Measurements from ENCODE around the gene NOL4L.

Gene NOL4L

GRCh38 chr20:32516583-32517517 is 68.3 kb downstream of the NOL4L start:
- no peak for DNase-seq (ENCODE audit: low read depth in 1 of 2, low spot score in 1 of 2)
- no peaks in the 10 kb centered on the region for H3K27me3 ChIP-seq (ENCODE audit: insufficient read depth, poor library complexity, severe bottlenecking)
- H3K4me3 ChIP-seq (replicated peaks; ENCODE audit: insufficient read depth, low read length), result no peak overlapping the region
- TF ChIP-seq REST (IDR thresholded peaks at IDR 0.05; ENCODE audit: insufficient replicate concordance, low read depth) (no peak), POLR2AphosphoS5 (IDR thresholded peaks at IDR 0.05; ENCODE audit: low read depth) (no peak), SPI1 (IDR thresholded peaks at IDR 0.05; ENCODE audit: borderline replicate concordance, low read depth) (no peak), GABPA (IDR thresholded peaks at IDR 0.05; ENCODE audit: low read depth) (no peak), CTCF (IDR thresholded peaks at IDR 0.05; ENCODE audit: insufficient read depth, low read length) (no peak)
- no peak overlapping the region for H3K27ac ChIP-seq (replicated peaks)

- no peak for TF ChIP-seq REST (IDR thresholded peaks at IDR 0.05; ENCODE audit: insufficient replicate concordance, low read depth)
- TF ChIP-seq GABPA (IDR thresholded peaks at IDR 0.05; ENCODE audit: low read depth), result no peak
- no peak for TF ChIP-seq POLR2AphosphoS5 (IDR thresholded peaks at IDR 0.05; ENCODE audit: low read depth)
- TF ChIP-seq SPI1 (IDR thresholded peaks at IDR 0.05; ENCODE audit: borderline replicate concordance, low read depth), result no peak
- no peak for TF ChIP-seq CTCF (IDR thresholded peaks at IDR 0.05; ENCODE audit: insufficient read depth, low read length)
- no peak overlapping the region for H3K27ac ChIP-seq (replicated peaks)
- no peaks in the 10 kb centered on the region for H3K27me3 ChIP-seq (ENCODE audit: insufficient read depth, poor library complexity, severe bottlenecking)
- H3K4me3 ChIP-seq (replicated peaks; ENCODE audit: insufficient read depth, low read length), result no peak overlapping the region
- no peak for DNase-seq (ENCODE audit: low read depth in 1 of 2, low spot score in 1 of 2)
Measured at GRCh38 chr20:32515631-32516101, 69.5 kb downstream of the NOL4L start.

- no peak overlapping the region for H3K27ac ChIP-seq (replicated peaks)
- TF ChIP-seq POLR2AphosphoS5 (IDR thresholded peaks at IDR 0.05; ENCODE audit: low read depth) (no peak), REST (IDR thresholded peaks at IDR 0.05; ENCODE audit: insufficient replicate concordance, low read depth) (no peak), GABPA (IDR thresholded peaks at IDR 0.05; ENCODE audit: low read depth) (no peak), CTCF (IDR thresholded peaks at IDR 0.05; ENCODE audit: insufficient read depth, low read length) (no peak), SPI1 (IDR thresholded peaks at IDR 0.05; ENCODE audit: borderline replicate concordance, low read depth) (no peak)
- no peaks in the 10 kb centered on the region for H3K27me3 ChIP-seq (ENCODE audit: insufficient read depth, poor library complexity, severe bottlenecking)
- H3K4me3 ChIP-seq (replicated peaks; ENCODE audit: insufficient read depth, low read length), result no peak overlapping the region
- DNase-seq (ENCODE audit: low read depth in 1 of 2, low spot score in 1 of 2), result no peak
Measured at GRCh38 chr20:32514760-32515159, 70.4 kb downstream of the NOL4L start.

Data from HL-60 (cell line).